ENCODE data around the gene ANAPC2. TPM values are rescaled to one million over a fixed set of nuclear protein-coding genes. Genes with fewer than 3 reads are reported as not detected.

ANAPC2 gene
- total RNA-seq, 1 donor = 32.9 TPM

- Histone ChIP-seq H3K4me1 (ENCODE audit: insufficient read depth, low read length) (no peaks in the 10 kb centered on the region), H2AFZ (ENCODE audit: low read length) (no peak overlapping the region), H3K36me3 (ENCODE audit: insufficient read depth, low read length) (no peaks in the 10 kb centered on the region), H4K20me1 (ENCODE audit: insufficient read depth, low read length) (no peaks in the 10 kb centered on the region), H3K4me2 (ENCODE audit: insufficient read depth, low read length) (no peak overlapping the region), H3K9me3 (ENCODE audit: low read depth, low read length) (no peaks in the 10 kb centered on the region), H3K27me3 (ENCODE audit: insufficient read depth, low read length) (peaks cover 61% of the 10 kb centered on the region), H3K79me2 (ENCODE audit: insufficient read depth, low read length) (no peaks in the 10 kb centered on the region), H3K4me3 (ENCODE audit: insufficient read depth, low read length) (no peak overlapping the region), H3K27ac (ENCODE audit: low read depth, low read length) (no peak overlapping the region)
- TF ChIP-seq CTCF (IDR thresholded peaks at IDR 0.05; ENCODE audit: extremely low read depth, low read depth, low read length) = no peak
- DNase-seq (ENCODE audit: insufficient read length, low spot score, missing footprints) = peak; percentile 88
These were observed 20.4 kb downstream of the ANAPC2 start for GRCh38 chr9:137167747-137168572.

- TF ChIP-seq CTCF (IDR thresholded peaks at IDR 0.05; ENCODE audit: extremely low read depth, low read depth, low read length) = no peak
- H3K4me2 ChIP-seq (ENCODE audit: insufficient read depth, low read length) = no peak overlapping the region
- H3K9me3 ChIP-seq (ENCODE audit: low read depth, low read length) = no peaks in the 10 kb centered on the region
- H3K27me3 ChIP-seq (ENCODE audit: insufficient read depth, low read length) = peaks cover 64% of the 10 kb centered on the region
- H3K4me3 ChIP-seq (ENCODE audit: insufficient read depth, low read length) = no peak overlapping the region
- no peaks in the 10 kb centered on the region for H4K20me1 ChIP-seq (ENCODE audit: insufficient read depth, low read length)
- no peaks in the 10 kb centered on the region for H3K36me3 ChIP-seq (ENCODE audit: insufficient read depth, low read length)
- H3K79me2 ChIP-seq (ENCODE audit: insufficient read depth, low read length) = no peaks in the 10 kb centered on the region
- peak; percentile 93 for DNase-seq (ENCODE audit: insufficient read length, low spot score, missing footprints)
- no peak overlapping the region for H2AFZ ChIP-seq (ENCODE audit: low read length)
- H3K4me1 ChIP-seq (ENCODE audit: insufficient read depth, low read length) = no peaks in the 10 kb centered on the region
- H3K27ac ChIP-seq (ENCODE audit: low read depth, low read length) = no peak overlapping the region
These were observed 21.0 kb downstream of the ANAPC2 start for GRCh38 chr9:137167277-137167746.

GRCh38 chr9:137166380-137167229 is 21.8 kb downstream of the ANAPC2 start:
- no peak overlapping the region for H3K4me3 ChIP-seq (ENCODE audit: insufficient read depth, low read length)
- H4K20me1 ChIP-seq (ENCODE audit: insufficient read depth, low read length) = no peaks in the 10 kb centered on the region
- H3K4me2 ChIP-seq (ENCODE audit: insufficient read depth, low read length) = no peak overlapping the region
- no peaks in the 10 kb centered on the region for H3K36me3 ChIP-seq (ENCODE audit: insufficient read depth, low read length)
- no peaks in the 10 kb centered on the region for H3K9me3 ChIP-seq (ENCODE audit: low read depth, low read length)
- H3K79me2 ChIP-seq (ENCODE audit: insufficient read depth, low read length) = no peaks in the 10 kb centered on the region
- H3K4me1 ChIP-seq (ENCODE audit: insufficient read depth, low read length) = no peaks in the 10 kb centered on the region
- H2AFZ ChIP-seq (ENCODE audit: low read length) = no peak overlapping the region
- TF ChIP-seq CTCF (IDR thresholded peaks at IDR 0.05; ENCODE audit: extremely low read depth, low read depth, low read length) = no peak
- DNase-seq (ENCODE audit: insufficient read length, low spot score, missing footprints) = peak; percentile 92
- H3K27ac ChIP-seq (ENCODE audit: low read depth, low read length) = no peak overlapping the region
- peaks cover 67% of the 10 kb centered on the region for H3K27me3 ChIP-seq (ENCODE audit: insufficient read depth, low read length)

Measured in osteoblast (primary cell).